ENCODE data around the gene ATRX.

Gene ATRX

DNA sequence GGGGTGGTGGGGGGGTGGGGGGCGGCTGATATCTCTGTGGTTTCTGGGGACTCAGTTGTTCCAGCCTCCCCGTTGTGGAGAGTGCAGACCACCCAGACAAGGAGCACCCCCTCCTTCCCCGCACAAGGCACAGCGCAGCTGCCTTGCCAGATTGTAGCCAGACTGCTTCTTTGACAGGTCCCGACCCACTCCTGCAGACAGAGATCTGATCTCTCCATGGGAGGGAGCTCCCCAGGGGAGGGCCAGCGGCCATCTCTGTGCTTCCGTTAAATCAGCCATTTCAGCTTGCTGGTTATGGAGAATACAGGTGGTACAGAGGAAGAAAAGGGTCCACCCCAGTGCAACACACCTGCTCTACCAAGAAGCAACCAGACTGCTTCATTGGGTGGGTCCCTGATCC lies 258.0 kb downstream of the ATRX start:
- H3K9me3 ChIP-seq (ENCODE audit: insufficient read depth, low read length, severe bottlenecking), result no peaks in the 10 kb centered on the region
- no peaks in the 10 kb centered on the region for H4K20me1 ChIP-seq (ENCODE audit: insufficient read depth, low read length)
- DNase-seq (no peak), ATAC-seq (ENCODE audit: insufficient read depth, low read depth) (no peak)
- no peak overlapping the region for H3K4me2 ChIP-seq (ENCODE audit: insufficient read depth, low read length)
- no peak overlapping the region for H2AFZ ChIP-seq (ENCODE audit: low read depth, low read length)
- H3K4me3 ChIP-seq (ENCODE audit: low read depth in 1 of 2, low read length in 2 of 2), result no peak overlapping the region
- TF ChIP-seq CTCF (IDR thresholded peaks at IDR 0.05; ENCODE audit: borderline replicate concordance, extremely low read depth, low read length, poor library complexity, severe bottlenecking) (no peak), EZH2 (IDR thresholded peaks at IDR 0.05; ENCODE audit: borderline replicate concordance, low read depth, low read length, severe bottlenecking) (no peak)
- peaks cover 2% of the 10 kb centered on the region; the same call in 1 of the 2 replicates for H3K79me2 ChIP-seq (ENCODE audit: insufficient read depth, low read length)
- H3K27ac ChIP-seq (ENCODE audit: low read length), result no peak overlapping the region
- no peaks in the 10 kb centered on the region for H3K27me3 ChIP-seq (ENCODE audit: insufficient read depth, low read length, poor library complexity)
- peaks cover 13% of the 10 kb centered on the region for H3K36me3 ChIP-seq (ENCODE audit: insufficient read depth, low read length)
- H3K9ac ChIP-seq (ENCODE audit: low read depth, low read length), result no peak overlapping the region
- H3K4me1 ChIP-seq (ENCODE audit: insufficient read depth, low read length), result no peaks in the 10 kb centered on the region

DNA sequence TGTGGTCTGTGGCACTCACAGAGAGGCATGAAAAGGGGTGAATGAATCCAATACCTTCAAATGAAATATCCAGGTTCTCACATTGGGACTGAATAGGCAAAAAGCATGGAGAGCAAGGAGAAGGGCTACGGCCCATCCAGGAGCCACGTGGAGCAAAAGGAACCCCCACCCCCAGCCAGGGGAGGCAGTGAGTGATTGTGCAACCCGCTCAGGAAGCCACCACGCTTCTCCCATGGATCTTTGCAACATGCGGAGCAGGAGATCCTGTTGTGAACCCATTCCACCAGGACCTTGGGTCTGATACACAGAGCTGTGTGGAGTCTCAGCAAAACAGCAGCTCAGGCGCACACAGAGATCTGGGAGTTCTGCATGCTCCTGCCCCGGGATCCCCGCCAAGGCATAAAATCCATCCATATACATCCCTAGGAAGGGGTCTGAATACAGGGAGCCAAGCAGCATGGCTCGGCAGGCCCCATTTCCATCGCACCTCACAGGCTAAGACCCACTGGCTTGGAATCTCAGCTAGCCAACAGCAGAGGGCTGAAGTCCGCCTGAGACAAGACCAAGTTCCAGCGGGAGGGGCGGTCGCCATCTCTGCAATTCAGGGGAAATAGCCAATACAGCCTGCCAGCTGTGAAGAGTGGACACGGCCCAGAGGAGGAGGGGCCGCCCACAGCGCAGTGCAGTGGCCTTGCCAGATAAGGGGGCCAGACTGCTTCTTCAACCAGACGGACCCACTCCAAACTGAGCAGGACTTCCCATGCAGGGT lies 258.6 kb downstream of the ATRX start:
- DNase-seq, result no peak
- Histone ChIP-seq H3K36me3 (ENCODE audit: insufficient read depth, low read length) (peaks cover 19% of the 10 kb centered on the region), H3K4me1 (ENCODE audit: insufficient read depth, low read length) (no peaks in the 10 kb centered on the region), H3K9me3 (ENCODE audit: insufficient read depth, low read length, severe bottlenecking) (no peaks in the 10 kb centered on the region), H3K9ac (ENCODE audit: low read depth, low read length) (no peak overlapping the region), H3K27ac (ENCODE audit: low read length) (no peak overlapping the region), H3K4me2 (ENCODE audit: insufficient read depth, low read length) (no peak overlapping the region), H4K20me1 (ENCODE audit: insufficient read depth, low read length) (no peaks in the 10 kb centered on the region), H3K79me2 (ENCODE audit: insufficient read depth, low read length) (peaks cover 2% of the 10 kb centered on the region; the same call in 1 of the 2 replicates), H3K27me3 (ENCODE audit: insufficient read depth, low read length, poor library complexity) (no peaks in the 10 kb centered on the region), H2AFZ (ENCODE audit: low read depth, low read length) (no peak overlapping the region), H3K4me3 (ENCODE audit: low read depth in 1 of 2, low read length in 2 of 2) (no peak overlapping the region)
- ATAC-seq (ENCODE audit: insufficient read depth, low read depth), result no peak
- TF ChIP-seq CTCF (IDR thresholded peaks at IDR 0.05; ENCODE audit: borderline replicate concordance, extremely low read depth, low read length, poor library complexity, severe bottlenecking), result no peak
- TF ChIP-seq EZH2 (IDR thresholded peaks at IDR 0.05; ENCODE audit: borderline replicate concordance, low read depth, low read length, severe bottlenecking), result no peak

- H3K79me2 ChIP-seq (ENCODE audit: insufficient read depth, low read length), result no peaks in the 10 kb centered on the region
- no peak overlapping the region for H3K4me2 ChIP-seq (ENCODE audit: insufficient read depth, low read length)
- H3K9me3 ChIP-seq (ENCODE audit: insufficient read depth, low read length, severe bottlenecking), result no peaks in the 10 kb centered on the region
- H3K4me1 ChIP-seq (ENCODE audit: insufficient read depth, low read length), result no peaks in the 10 kb centered on the region
- no peaks in the 10 kb centered on the region for H4K20me1 ChIP-seq (ENCODE audit: insufficient read depth, low read length)
- DNase-seq (no peak), ATAC-seq (ENCODE audit: insufficient read depth, low read depth) (no peak)
- no peaks in the 10 kb centered on the region for H3K27me3 ChIP-seq (ENCODE audit: insufficient read depth, low read length, poor library complexity)
- no peak overlapping the region for H3K9ac ChIP-seq (ENCODE audit: low read depth, low read length)
- peaks cover 61% of the 10 kb centered on the region for H3K36me3 ChIP-seq (ENCODE audit: insufficient read depth, low read length)
- no peak overlapping the region for H3K4me3 ChIP-seq (ENCODE audit: low read depth in 1 of 2, low read length in 2 of 2)
- no peak overlapping the region for H3K27ac ChIP-seq (ENCODE audit: low read length)
- no peak for TF ChIP-seq CTCF (IDR thresholded peaks at IDR 0.05; ENCODE audit: borderline replicate concordance, extremely low read depth, low read length, poor library complexity, severe bottlenecking)
- no peak overlapping the region for H2AFZ ChIP-seq (ENCODE audit: low read depth, low read length)
These were observed 266.3 kb downstream of the ATRX start for GRCh38 chrX:77519765-77520164.

Measured in DND-41 (cell line).